Tibial artery (tissue), 4 donors: ENCODE data around the gene COL27A1.

Source experiments
- DNase-seq, 2 donors: peaks; one replicate each; pipeline ENCODE4 v3.0.0-alpha.2; 2019
- H3K27ac ChIP-seq, 2 donors: fragments of 200-600 bp; sonication (generic) in 1 of 2; 1 replicate in 1 of 2; 2 replicates in 1 of 2; pipeline ENCODE4 v1.5.1; 2018 to 2019; ENCODE audit warnings: mild to moderate bottlenecking in 1 of 2
- H3K27me3 ChIP-seq, 2 donors: fragments of 200-600 bp; sonication (generic) in 1 of 2; one replicate each; pipeline versions ENCODE4 v1.5.1 to v1.6.0; 2016 to 2019
- H3K36me3 ChIP-seq, 3 donors: fragments of 200-600 bp; sonication (generic) in 2 of 3; one replicate each; pipeline ENCODE4 v1.5.1; 2016 to 2019; ENCODE audit warnings: mild to moderate bottlenecking in 2 of 3
- H3K4me1 ChIP-seq, 4 donors: fragments of 200-600 bp; sonication (generic) in 2 of 4; 1 replicate in 3 of 4; 2 replicates in 1 of 4; pipeline ENCODE4 v1.5.1; 2016 to 2019
- H3K4me3 ChIP-seq, 2 donors: fragments of 200-600 bp; sonication (generic) in 1 of 2; 1 replicate in 1 of 2; 2 replicates in 1 of 2; pipeline ENCODE4 v1.5.1; 2018 to 2019; ENCODE audit warnings: mild to moderate bottlenecking in 2 of 2
- H3K9me3 ChIP-seq, 3 donors: fragments of 200-600 bp; sonication (generic) in 1 of 3; one replicate each; pipeline ENCODE4 v1.5.1; 2016 to 2019
- CTCF ChIP-seq, 2 experiments: fragments of 200-600 bp in 1 of 2; fragments of 450-650 bp in 1 of 2; IDR thresholded peaks; one replicate each; pipeline ENCODE4 v1.5.1; 2017 to 2019; ENCODE audit warnings: antibody characterized with exemption in 2 of 2, mild to moderate bottlenecking in 1 of 2, moderate library complexity in 1 of 2
- intact Hi-C: fragments of 100-400 bp; cut with DNase I; formaldehyde crosslinking; loops from one replicate; pipeline ENCODE4 v1.15.0; 2023; ENCODE audit warnings: low total_unique reads

The COL27A1 gene

DNA sequence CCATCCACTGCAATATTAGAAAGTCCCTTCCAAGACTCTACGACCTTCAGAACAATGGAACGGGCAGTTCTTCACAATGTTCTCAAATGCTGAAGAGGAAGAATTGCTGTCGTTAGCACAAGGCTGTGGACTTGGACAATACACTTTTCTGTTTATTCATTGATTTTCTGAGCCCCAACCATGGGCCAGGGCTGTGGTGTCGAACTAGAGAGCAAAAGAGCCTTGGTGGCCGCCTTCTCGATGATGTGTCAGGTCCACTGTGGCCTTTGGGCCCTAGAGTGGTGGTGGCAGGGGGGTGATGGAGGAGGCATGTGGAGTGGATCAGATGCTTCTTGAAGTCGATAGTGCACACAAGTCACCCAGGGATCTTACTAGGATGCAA lies 37.7 kb upstream of the COL27A1 start:
- Histone ChIP-seq H3K9me3 (no peaks in the 10 kb centered on the region), H3K27me3 (no peaks in the 10 kb centered on the region), H3K36me3 (no peaks in the 10 kb centered on the region), H3K4me1 (peaks cover 0 to 38% (median 24%) of the 10 kb centered on the region in 4 donors), H3K27ac (no peak overlapping the region), H3K4me3 (no peak overlapping the region)
- TF ChIP-seq CTCF (IDR thresholded peaks at IDR 0.05): no peak
- no peak for DNase-seq
- intact Hi-C loops: no loop called here

DNA sequence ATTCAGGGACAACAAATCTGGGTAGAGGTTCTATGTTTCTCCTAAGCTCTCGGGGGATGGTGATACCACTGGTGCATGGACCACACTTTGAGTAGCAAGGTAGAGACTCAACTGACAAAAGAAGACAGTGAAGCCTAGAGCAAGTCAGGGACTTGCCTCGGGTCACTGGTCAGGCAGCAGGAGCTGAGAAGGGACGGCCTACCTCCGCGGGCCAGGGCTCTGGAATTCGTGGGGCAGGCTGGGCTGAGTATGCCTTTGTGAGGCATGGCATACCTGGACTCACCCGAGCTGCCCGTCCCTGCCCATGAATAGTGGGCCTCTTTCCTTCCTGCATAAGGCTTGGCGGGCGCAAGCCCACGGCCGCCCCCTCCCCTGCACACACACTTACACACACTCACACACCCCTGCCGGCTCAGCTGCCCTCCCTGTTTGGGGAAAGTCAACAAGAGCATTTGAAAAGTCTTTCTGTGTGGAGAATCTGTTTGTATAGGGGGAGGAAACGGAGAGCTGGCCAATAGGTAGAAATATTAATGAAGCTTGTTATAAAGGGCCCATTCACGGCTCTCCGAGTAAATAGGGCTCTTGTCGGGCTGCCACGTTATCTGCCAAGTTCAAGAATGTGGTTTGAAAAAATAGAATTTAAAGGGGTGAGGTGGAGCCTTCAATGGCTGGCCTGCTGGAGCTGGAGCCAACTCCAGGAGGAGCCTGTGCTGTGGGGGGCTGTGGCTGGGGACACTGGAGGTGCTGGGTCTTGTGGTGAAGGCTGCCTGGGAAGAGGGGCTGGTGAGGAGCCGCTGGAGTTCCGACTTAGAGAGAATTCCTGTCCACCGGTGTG lies 37.1 kb upstream of the COL27A1 start:
- TF ChIP-seq CTCF (IDR thresholded peaks at IDR 0.05): no peak
- H3K9me3 ChIP-seq: no peaks in the 10 kb centered on the region
- no peaks in the 10 kb centered on the region for H3K27me3 ChIP-seq
- H3K27ac ChIP-seq: no peak overlapping the region
- peaks cover 0 to 32% (median 18%) of the 10 kb centered on the region in 4 donors for H3K4me1 ChIP-seq
- DNase-seq: peak in 1 of 2 donors; percentile 54
- no peak overlapping the region for H3K4me3 ChIP-seq
- intact Hi-C loops: no loop called here
- H3K36me3 ChIP-seq: no peaks in the 10 kb centered on the region

- Histone ChIP-seq H3K27ac (no peak overlapping the region), H3K4me3 (no peak overlapping the region), H3K9me3 (no peaks in the 10 kb centered on the region), H3K36me3 (no peaks in the 10 kb centered on the region), H3K27me3 (no peaks in the 10 kb centered on the region), H3K4me1 (peaks cover 0 to 21% (median 9%) of the 10 kb centered on the region in 4 donors)
- no peak for DNase-seq
- TF ChIP-seq CTCF (IDR thresholded peaks at IDR 0.05): no peak
- intact Hi-C loops: no loop called here
Observed at GRCh38 chr9:114119242-114120191, 35.8 kb upstream of the COL27A1 start.

DNA sequence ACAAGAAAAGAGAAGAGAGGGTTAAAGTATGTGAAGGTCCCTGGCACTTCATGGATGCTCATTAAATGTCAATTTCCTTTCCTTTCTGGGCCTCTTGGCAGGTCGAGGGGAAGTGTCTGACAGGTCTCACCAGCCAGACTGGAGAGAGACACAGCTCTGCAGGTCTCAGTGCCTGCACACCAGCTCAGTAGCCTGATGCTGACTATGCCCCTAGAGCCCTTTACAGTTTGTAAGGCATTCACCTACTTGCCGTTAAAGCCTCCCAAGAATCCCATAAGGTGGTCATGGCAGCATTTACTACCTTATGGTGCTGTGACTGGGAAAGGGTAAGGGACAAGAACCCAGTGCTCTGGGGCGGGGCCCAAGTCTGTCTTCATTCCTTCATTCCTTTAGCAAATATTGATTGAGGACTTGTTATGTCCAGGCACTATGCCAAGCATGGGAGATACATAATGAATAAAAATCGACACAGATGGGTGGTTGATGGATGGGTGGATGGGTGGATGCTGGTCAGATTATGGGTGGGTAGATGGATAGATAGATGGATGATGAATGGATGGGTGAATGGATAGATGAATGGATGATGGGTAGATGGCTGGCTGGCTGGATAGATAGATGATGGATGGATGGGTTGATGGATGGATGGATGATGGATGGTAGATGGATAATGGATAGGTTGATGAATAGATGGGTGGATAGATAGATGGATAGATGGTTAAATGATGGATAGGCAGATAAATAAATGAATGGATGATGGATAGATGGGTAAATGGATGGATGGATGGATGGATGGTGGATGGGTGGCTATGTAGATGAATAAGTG lies 34.9 kb upstream of the COL27A1 start:
- peaks cover 0 to 18% (median 9%) of the 10 kb centered on the region in 4 donors for H3K4me1 ChIP-seq
- no peaks in the 10 kb centered on the region for H3K36me3 ChIP-seq
- H3K9me3 ChIP-seq: no peaks in the 10 kb centered on the region
- intact Hi-C loops: no loop called here
- no peaks in the 10 kb centered on the region for H3K27me3 ChIP-seq
- H3K4me3 ChIP-seq: no peak overlapping the region
- no peak for DNase-seq
- H3K27ac ChIP-seq: no peak overlapping the region
- no peak for TF ChIP-seq CTCF (IDR thresholded peaks at IDR 0.05)
